Measurements from ENCODE around the gene PPP1R16B.

DNA sequence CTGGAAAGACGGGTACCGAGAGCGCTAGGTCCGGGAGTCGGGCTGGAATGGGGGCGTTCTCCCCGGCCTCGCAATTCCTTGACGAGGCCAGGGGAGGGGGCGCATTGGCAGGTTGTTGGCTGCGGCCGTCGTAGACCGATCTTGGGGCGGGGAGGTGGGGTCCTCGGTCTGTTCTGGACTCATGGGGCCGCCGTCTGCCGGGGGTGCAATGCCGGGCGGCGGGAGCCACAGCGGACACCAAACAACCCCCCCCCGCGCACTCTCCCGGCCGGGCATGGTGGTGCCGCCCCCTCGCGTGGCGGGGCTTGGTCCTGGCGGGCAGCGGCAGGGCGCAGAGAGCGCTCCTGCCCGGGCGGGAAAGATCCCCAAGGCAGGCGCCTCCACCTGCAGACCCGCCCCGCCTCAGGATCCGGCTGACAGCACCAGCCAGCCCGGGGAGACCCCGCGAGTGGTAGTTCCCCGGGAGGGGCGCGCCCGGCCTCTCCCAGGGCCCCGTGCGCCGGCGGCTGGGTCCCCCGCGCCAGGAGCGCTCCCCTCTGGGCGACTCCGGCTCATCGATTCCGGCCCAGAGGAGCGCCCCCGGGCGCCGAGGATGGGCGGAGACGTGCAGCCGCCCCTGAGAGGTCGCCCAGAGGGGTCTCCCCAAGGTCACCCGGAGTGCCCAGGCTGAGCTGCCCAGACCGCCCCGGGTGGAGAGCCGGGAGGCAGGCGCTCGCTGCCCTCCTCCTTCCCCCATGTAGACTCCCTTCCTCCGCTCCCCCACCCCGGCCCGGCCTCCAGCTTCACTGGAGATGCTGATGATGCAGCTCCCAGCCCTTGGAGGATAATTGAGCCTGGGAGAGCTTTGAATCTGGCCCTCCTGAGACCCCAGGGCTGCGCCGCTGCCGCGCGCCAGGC lies 709 bp downstream of the PPP1R16B start:
- TF ChIP-seq CTCF (IDR thresholded peaks at IDR 0.05; ENCODE audit: insufficient read depth, low read length, poor library complexity, severe bottlenecking) (peak; percentile 11), EZH2phosphoT487 (conservative IDR thresholded peaks at IDR 0.05; ENCODE audit: low read length) (no peak)

All from SU-DHL-6 (cell line).